DOHH2 (cell line): ENCODE measurements around the gene MAN1C1.

Source experiments
- CTCF ChIP-seq: fragments of 200-600 bp; sonication (generic); IDR thresholded peaks from one replicate; pipeline ENCODE4 v1.5.1; 2014; ENCODE audit warnings: antibody characterized with exemption, mild to moderate bottlenecking, low read depth, low read length; ENCODE audit not compliant: poor library complexity, severe bottlenecking
- EZH2phosphoT487 ChIP-seq: fragments of 200-600 bp; sonication (generic); IDR thresholded peaks from 2 replicates; pipeline ENCODE4 v1.6.1; 2017; ENCODE audit warnings: borderline replicate concordance, mild to moderate bottlenecking, antibody characterized with exemption, low read length, moderate library complexity, mixed read lengths

GRCh38 chr1:25707280-25708016 lies 90.9 kb downstream of the MAN1C1 start:
- TF ChIP-seq CTCF (no peak), EZH2phosphoT487 (no peak)
